Nephron (organoid): ENCODE measurements around the gene FBXW11.
A peak's percentile ranks its signal among the peaks of the same experiment; 100 is the strongest.

ENCODE experiments used
- H3K27ac Mint-ChIP-seq, 3 experiments: 2 replicates each; pipeline ENCODE4 v1.8.0; 2020; ENCODE audit warnings: mixed read lengths in 3 of 3, mild to moderate bottlenecking in 2 of 3, moderate library complexity in 1 of 3
- H3K27me3 Mint-ChIP-seq: 2 replicates; pipeline ENCODE4 v1.8.0; 2021; ENCODE audit warnings: low read depth, mild to moderate bottlenecking, moderate library complexity, mixed read lengths
- H3K36me3 Mint-ChIP-seq: 2 replicates; pipeline ENCODE4 v1.8.0; 2020; ENCODE audit warnings: low read depth, mixed read lengths
- H3K4me1 Mint-ChIP-seq: 2 replicates; pipeline ENCODE4 v1.8.0; 2020; ENCODE audit warnings: mixed read lengths
- H3K4me3 Mint-ChIP-seq, 3 experiments: 2 replicates each; pipeline ENCODE4 v1.8.0; 2020; ENCODE audit warnings: mild to moderate bottlenecking in 3 of 3, mixed read lengths in 3 of 3, moderate library complexity in 2 of 3
- H3K9me3 Mint-ChIP-seq: 2 replicates; pipeline ENCODE4 v1.8.0; 2020; ENCODE audit warnings: mixed read lengths
- CTCF ChIP-seq, 3 experiments: fragments of 200-600 bp; sonication (generic); IDR thresholded peaks; one replicate each; pipeline ENCODE4 v1.5.0; 2021; ENCODE audit warnings: antibody characterized with exemption in 3 of 3; ENCODE audit not compliant: unreplicated experiment in 3 of 3

FBXW11 gene

GRCh38 chr5:171899792-171900191, 106.6 kb downstream of the FBXW11 start:
- Mint-ChIP-seq H3K36me3 (peaks cover 4% of the 10 kb centered on the region), H3K4me3 (no peak overlapping the region), H3K27ac (no peak overlapping the region), H3K27me3 (no peaks in the 10 kb centered on the region), H3K9me3 (no peaks in the 10 kb centered on the region), H3K4me1 (peaks cover 17% of the 10 kb centered on the region)
- TF ChIP-seq CTCF (IDR thresholded peaks at IDR 0.05; ENCODE audit: unreplicated experiment in 3 of 3), result no peak

GRCh38 chr5:171898879-171899278, 107.6 kb downstream of the FBXW11 start:
- no peak for TF ChIP-seq CTCF (IDR thresholded peaks at IDR 0.05; ENCODE audit: unreplicated experiment in 3 of 3)
- Mint-ChIP-seq H3K4me1 (peaks cover 18% of the 10 kb centered on the region), H3K27ac (no peak overlapping the region), H3K4me3 (no peak overlapping the region), H3K27me3 (no peaks in the 10 kb centered on the region), H3K9me3 (no peaks in the 10 kb centered on the region), H3K36me3 (peaks cover 4% of the 10 kb centered on the region)

- H3K27me3 Mint-ChIP-seq, result no peaks in the 10 kb centered on the region
- H3K4me3 Mint-ChIP-seq, result no peak overlapping the region
- peaks cover 23% of the 10 kb centered on the region for H3K4me1 Mint-ChIP-seq
- peaks cover 4% of the 10 kb centered on the region for H3K36me3 Mint-ChIP-seq
- TF ChIP-seq CTCF (IDR thresholded peaks at IDR 0.05; ENCODE audit: unreplicated experiment in 3 of 3), result no peak
- no peaks in the 10 kb centered on the region for H3K9me3 Mint-ChIP-seq
- H3K27ac Mint-ChIP-seq, result no peak overlapping the region
Measured at GRCh38 chr5:171898386-171898785, 108.1 kb downstream of the FBXW11 start.

GRCh38 chr5:171897231-171897630, 109.2 kb downstream of the FBXW11 start:
- no peak overlapping the region for H3K27ac Mint-ChIP-seq
- H3K9me3 Mint-ChIP-seq, result no peaks in the 10 kb centered on the region
- H3K27me3 Mint-ChIP-seq, result no peaks in the 10 kb centered on the region
- no peak for TF ChIP-seq CTCF (IDR thresholded peaks at IDR 0.05; ENCODE audit: unreplicated experiment in 3 of 3)
- H3K36me3 Mint-ChIP-seq, result peaks cover 4% of the 10 kb centered on the region
- H3K4me3 Mint-ChIP-seq, result no peak overlapping the region
- peaks cover 24% of the 10 kb centered on the region for H3K4me1 Mint-ChIP-seq

- no peaks in the 10 kb centered on the region for H3K27me3 Mint-ChIP-seq
- H3K27ac Mint-ChIP-seq, result peak overlapping the region in 2 of 3 experiments; percentile 19 to 26
- no peaks in the 10 kb centered on the region for H3K9me3 Mint-ChIP-seq
- peaks cover 20% of the 10 kb centered on the region for H3K36me3 Mint-ChIP-seq
- no peak overlapping the region for H3K4me3 Mint-ChIP-seq
- peaks cover 24% of the 10 kb centered on the region for H3K4me1 Mint-ChIP-seq
- TF ChIP-seq CTCF (IDR thresholded peaks at IDR 0.05; ENCODE audit: unreplicated experiment in 3 of 3), result no peak
Measured at GRCh38 chr5:171895081-171895480, 111.4 kb downstream of the FBXW11 start.

- no peak overlapping the region for H3K4me3 Mint-ChIP-seq
- H3K9me3 Mint-ChIP-seq, result no peaks in the 10 kb centered on the region
- H3K4me1 Mint-ChIP-seq, result peaks cover 24% of the 10 kb centered on the region
- no peak for TF ChIP-seq CTCF (IDR thresholded peaks at IDR 0.05; ENCODE audit: unreplicated experiment in 3 of 3)
- H3K27me3 Mint-ChIP-seq, result no peaks in the 10 kb centered on the region
- no peak overlapping the region for H3K27ac Mint-ChIP-seq
- peaks cover 30% of the 10 kb centered on the region for H3K36me3 Mint-ChIP-seq
Measured at GRCh38 chr5:171893290-171893886, 113.0 kb downstream of the FBXW11 start.
